NCI-H1048 (cell line): ENCODE measurements around the gene CNDP1.

ENCODE experiments used
- DNase-seq: peaks from one replicate; lab custom pipeline; 2025; lab: John Stamatoyannopoulos, UW

Gene CNDP1

GRCh38 chr18:74625157-74625556, 90.9 kb downstream of the CNDP1 start:
- no peak for DNase-seq

- DNase-seq = no peak
These were observed 92.0 kb downstream of the CNDP1 start for GRCh38 chr18:74626049-74626874.

DNA sequence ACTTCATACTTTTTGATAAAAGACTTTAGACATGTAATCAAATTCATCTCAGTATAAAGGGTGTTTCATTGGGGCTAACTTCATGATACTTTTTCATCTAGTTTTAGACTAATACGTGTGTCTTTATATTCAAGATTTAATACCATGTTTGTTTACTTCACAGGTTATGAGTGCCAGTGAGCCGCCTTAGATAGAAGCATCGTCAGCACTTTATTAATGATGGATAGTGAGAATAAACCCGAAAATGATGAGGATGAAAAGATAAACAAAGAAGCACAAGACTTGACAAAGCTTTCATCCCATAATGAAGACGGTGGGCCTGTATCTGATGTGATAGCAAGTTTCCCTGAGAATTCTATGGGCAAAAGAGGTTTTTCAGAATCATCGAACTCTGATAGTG, 96.5 kb downstream of the CNDP1 start:
- no peak for DNase-seq

- no peak for DNase-seq
These were observed 96.9 kb downstream of the CNDP1 start for GRCh38 chr18:74631212-74631611.

DNA sequence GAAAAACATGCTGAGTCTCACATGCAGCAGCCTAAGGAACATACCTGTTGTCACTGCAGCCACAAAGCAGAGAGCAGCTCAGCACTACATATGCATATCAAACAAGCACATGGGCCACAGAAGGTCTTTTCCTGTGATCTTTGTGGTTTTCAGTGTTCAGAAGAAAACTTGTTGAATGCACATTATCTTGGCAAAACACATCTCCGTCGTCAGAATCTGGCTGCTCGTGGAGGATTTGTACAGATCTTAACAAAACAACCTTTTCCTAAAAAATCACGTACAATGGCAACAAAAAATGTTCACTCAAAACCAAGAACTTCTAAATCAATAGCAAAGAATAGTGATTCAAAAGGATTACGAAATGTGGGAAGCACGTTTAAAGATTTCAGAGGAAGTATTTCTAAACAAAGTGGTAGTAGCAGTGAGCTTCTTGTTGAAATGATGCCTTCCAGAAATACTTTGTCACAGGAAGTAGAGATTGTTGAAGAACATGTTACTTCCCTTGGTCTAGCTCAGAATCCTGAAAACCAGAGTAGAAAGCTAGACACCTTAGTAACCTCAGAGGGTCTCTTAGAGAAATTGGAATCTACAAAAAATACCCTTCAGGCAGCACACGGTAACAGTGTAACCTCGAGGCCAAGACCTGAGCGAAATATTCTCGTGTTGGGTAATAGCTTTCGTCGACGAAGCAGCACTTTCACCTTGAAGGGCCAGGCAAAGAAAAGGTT, 97.5 kb downstream of the CNDP1 start:
- no peak for DNase-seq

DNA sequence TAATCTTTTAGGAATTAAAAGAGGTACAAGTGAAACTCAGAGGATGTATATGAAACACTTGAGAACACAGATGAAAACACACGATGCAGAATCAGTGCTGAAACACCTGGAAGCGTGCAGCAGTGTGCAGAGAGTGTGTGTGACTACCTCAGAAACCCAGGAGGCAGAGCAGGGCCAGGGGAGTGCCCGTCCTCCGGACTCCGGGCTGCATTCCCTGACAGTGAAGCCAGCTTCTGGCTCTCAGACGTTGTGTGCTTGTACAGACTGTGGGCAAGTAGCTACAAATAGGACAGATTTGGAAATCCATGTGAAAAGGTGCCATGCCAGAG, 98.0 kb downstream of the CNDP1 start:
- DNase-seq = no peak

DNA sequence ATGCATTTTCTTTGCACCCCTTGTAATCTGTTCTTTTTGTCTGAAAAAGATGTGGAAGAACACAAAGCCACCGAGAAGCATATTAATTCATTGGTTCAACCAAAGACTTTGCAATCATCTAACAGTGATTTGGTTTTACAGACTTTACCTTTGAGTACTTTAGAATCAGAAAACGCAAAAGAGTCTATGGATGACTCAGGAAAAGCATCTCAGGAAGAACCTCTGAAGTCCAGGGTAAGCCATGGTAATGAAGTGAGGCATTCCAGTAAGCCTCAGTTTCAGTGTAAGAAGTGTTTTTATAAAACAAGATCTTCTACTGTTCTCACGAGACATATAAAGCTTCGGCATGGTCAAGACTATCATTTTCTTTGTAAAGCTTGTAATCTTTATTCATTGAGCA, 98.6 kb downstream of the CNDP1 start:
- no peak for DNase-seq

DNA sequence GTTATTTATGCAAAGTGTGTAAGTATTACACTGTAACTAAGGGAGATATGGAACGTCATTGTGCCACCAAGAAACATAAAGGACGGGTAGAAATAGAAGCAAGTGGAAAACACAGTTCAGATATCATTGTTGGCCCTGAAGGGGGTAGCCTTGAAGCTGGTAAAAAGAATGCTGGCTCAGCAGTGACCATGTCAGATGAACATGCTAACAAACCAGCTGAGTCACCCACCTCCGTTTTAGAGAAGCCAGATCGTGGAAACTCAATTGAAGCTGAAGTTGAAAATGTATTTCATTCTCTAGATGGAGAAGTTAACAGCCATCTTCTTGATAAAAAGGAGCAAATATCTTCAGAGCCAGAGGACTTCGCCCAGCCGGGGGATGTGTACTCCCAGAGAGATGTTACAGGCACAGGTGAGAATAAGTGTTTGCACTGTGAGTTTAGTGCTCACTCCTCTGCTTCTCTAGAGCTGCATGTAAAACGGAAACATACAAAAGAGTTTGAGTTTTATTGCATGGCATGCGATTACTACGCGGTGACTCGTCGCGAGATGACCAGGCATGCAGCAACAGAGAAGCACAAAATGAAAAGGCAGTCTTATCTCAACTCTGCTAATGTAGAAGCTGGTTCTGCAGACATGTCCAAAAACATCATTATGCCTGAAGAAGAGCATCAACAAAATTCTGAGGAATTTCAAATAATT, 99.5 kb downstream of the CNDP1 start:
- DNase-seq = no peak

DNA sequence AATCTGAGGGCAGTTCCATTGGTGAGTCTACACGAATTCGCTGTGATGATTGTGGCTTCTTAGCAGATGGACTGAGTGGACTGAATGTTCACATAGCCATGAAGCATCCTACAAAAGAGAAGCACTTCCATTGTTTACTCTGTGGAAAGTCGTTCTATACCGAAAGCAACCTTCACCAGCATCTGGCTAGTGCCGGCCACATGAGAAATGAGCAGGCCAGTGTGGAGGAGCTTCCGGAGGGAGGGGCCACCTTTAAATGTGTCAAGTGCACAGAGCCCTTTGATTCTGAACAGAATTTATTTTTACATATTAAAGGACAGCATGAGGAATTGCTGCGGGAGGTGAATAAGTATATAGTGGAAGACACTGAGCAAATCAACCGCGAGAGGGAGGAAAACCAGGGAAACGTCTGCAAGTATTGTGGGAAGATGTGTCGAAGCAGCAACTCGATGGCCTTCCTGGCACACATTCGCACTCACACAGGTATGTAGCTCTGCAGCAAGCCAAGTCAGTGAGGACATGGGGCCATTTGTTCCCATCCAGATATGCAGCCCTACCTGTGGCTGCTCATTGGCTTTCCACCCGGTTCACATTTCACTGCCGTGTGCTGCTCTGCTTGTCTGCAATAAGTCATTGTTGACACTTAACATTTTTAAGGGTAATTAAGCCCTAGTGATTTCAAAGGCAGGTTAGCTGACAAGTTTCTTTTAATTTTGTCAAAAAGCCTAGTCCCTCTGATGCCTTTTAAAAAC, 101.1 kb downstream of the CNDP1 start:
- DNase-seq = no peak
